Thoracic aorta (tissue), 2 donors: ENCODE results near the gene SSX2IP. TPM values are rescaled to one million over a fixed set of nuclear protein-coding genes. Genes with fewer than 3 reads are reported as not detected.

Experiments
- ATAC-seq: fragments of 150-250 bp; one replicate; pipeline ENCODE4 v1.8.0; 2017; ENCODE audit warnings: low read depth; ENCODE audit not compliant: insufficient number of reproducible peaks, low FRiP score
- DNase-seq: peaks from one replicate; pipeline ENCODE4 v3.0.0-alpha.2; 2020; ENCODE audit warnings: low spot score
- H3K27ac ChIP-seq, 2 donors: fragments of 200-600 bp; sonication (generic); 1 replicate in 1 of 2; 2 replicates in 1 of 2; pipeline ENCODE4 v1.5.1; 2016; ENCODE audit warnings: mild to moderate bottlenecking in 2 of 2, moderate library complexity in 2 of 2
- H3K27me3 ChIP-seq: fragments of 200-600 bp; sonication (generic); replicated peaks from 2 replicates; pipeline ENCODE4 v1.6.0; 2016; ENCODE audit warnings: mild to moderate bottlenecking; ENCODE audit not compliant: insufficient read depth
- H3K36me3 ChIP-seq: fragments of 200-600 bp; sonication (generic); one replicate; pipeline ENCODE4 v1.5.1; 2016
- H3K4me1 ChIP-seq, 2 donors: fragments of 200-600 bp; sonication (generic); 1 replicate in 1 of 2; 2 replicates in 1 of 2; pipeline versions ENCODE4 v1.5.1 to v1.6.0; 2016; ENCODE audit warnings: low read depth in 2 of 2, mild to moderate bottlenecking in 1 of 2; ENCODE audit not compliant: control insufficient read depth in 1 of 2
- H3K4me3 ChIP-seq: fragments of 200-600 bp; sonication (generic); 2 replicates; pipeline ENCODE4 v1.5.1; 2016; ENCODE audit warnings: mild to moderate bottlenecking
- H3K9me3 ChIP-seq: fragments of 200-600 bp; sonication (generic); 2 replicates; pipeline ENCODE4 v1.5.1; 2016
- total RNA-seq, 2 donors: library from RNA; depleted of rRNA; stranded (reverse); fragments of >200 nt; gene quantifications; one replicate each; pipeline versions ENCODE4 v1.1.0 to v1.2.3, GENCODE V29; 2016
- TF ChIP-seq, protein P1 (sequence below): fragments of 200-600 bp; sonication (generic); IDR thresholded peaks from one replicate; pipeline ENCODE4 v1.5.1; 2019; ENCODE audit warnings: antibody characterized with exemption

The SSX2IP gene
- total RNA-seq, 2 donors from 2014 or later = 6.1 to 12.3 TPM

- TF ChIP-seq, protein P1, sequence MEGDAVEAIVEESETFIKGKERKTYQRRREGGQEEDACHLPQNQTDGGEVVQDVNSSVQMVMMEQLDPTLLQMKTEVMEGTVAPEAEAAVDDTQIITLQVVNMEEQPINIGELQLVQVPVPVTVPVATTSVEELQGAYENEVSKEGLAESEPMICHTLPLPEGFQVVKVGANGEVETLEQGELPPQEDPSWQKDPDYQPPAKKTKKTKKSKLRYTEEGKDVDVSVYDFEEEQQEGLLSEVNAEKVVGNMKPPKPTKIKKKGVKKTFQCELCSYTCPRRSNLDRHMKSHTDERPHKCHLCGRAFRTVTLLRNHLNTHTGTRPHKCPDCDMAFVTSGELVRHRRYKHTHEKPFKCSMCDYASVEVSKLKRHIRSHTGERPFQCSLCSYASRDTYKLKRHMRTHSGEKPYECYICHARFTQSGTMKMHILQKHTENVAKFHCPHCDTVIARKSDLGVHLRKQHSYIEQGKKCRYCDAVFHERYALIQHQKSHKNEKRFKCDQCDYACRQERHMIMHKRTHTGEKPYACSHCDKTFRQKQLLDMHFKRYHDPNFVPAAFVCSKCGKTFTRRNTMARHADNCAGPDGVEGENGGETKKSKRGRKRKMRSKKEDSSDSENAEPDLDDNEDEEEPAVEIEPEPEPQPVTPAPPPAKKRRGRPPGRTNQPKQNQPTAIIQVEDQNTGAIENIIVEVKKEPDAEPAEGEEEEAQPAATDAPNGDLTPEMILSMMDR = no peak
- no peak for DNase-seq
- H3K4me1 ChIP-seq = no peaks in the 10 kb centered on the region
- ATAC-seq = no peak
- H3K36me3 ChIP-seq = no peaks in the 10 kb centered on the region
- no peak overlapping the region for H3K27ac ChIP-seq
- H3K9me3 ChIP-seq = no peaks in the 10 kb centered on the region
- no peak overlapping the region for H3K4me3 ChIP-seq
- H3K27me3 ChIP-seq = no peaks in the 10 kb centered on the region
These were observed 78.5 kb downstream of the SSX2IP start for GRCh38 chr1:84611796-84612195.

DNA sequence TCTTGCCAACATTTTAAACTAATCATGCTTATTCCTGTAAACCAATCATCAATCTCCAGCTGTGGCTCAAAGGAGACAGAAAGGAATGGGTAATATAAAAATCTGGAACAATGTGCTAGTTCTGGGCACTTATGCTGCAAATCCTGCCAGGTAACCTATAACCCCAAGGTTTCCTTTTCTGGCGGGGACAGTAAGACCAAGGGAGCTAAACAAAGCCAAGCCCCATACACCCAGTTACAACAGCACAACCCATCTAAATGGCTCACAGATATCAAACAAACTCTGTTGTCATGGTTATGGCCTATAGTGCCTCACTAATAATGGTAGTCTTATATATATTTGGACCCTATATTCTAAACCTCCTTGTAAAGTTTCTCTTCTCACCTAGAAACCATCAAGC, 79.2 kb downstream of the SSX2IP start:
- no peak overlapping the region for H3K27ac ChIP-seq
- no peaks in the 10 kb centered on the region for H3K4me1 ChIP-seq
- H3K27me3 ChIP-seq = no peaks in the 10 kb centered on the region
- H3K36me3 ChIP-seq = no peaks in the 10 kb centered on the region
- TF ChIP-seq, protein P1 = no peak
- ATAC-seq (no peak), DNase-seq (no peak)
- H3K4me3 ChIP-seq = no peak overlapping the region
- no peaks in the 10 kb centered on the region for H3K9me3 ChIP-seq

DNA sequence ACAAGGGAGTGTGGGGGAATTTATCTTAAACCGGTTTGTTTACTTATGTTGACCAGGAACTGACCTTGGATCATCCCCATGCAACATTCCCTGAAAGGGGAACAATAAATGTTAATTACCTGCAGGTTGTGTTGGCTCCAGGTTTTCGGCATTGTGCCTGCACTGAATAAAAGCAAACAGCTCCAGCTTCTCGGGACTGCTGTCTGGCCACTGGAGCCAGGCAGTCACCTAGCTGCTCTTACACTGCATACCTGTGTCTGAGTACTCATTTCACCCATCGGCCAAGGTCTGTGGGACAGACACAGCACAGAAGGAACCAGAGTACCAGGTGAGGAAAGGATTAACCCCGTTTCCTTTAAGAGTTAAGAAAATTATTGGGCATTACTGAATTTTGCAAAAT, 83.3 kb downstream of the SSX2IP start:
- no peak for DNase-seq
- Histone ChIP-seq H3K36me3 (no peaks in the 10 kb centered on the region), H3K27ac (no peak overlapping the region), H3K27me3 (no peaks in the 10 kb centered on the region), H3K9me3 (no peaks in the 10 kb centered on the region), H3K4me1 (peaks cover 0 to 20% of the 10 kb centered on the region in 2 donors), H3K4me3 (no peak overlapping the region)
- ATAC-seq = no peak
- TF ChIP-seq, protein P1 = no peak

GRCh38 chr1:84605157-84605556, 85.1 kb downstream of the SSX2IP start:
- Histone ChIP-seq H3K36me3 (no peaks in the 10 kb centered on the region), H3K4me1 (peaks cover 3 to 25% of the 10 kb centered on the region in 2 donors), H3K9me3 (no peaks in the 10 kb centered on the region), H3K27me3 (no peaks in the 10 kb centered on the region), H3K27ac (peak overlapping the region; percentile 85 to 88), H3K4me3 (no peak overlapping the region)
- TF ChIP-seq, protein P1 = no peak
- DNase-seq = no peak
- ATAC-seq = no peak

- peak overlapping the region; percentile 62 for H3K4me3 ChIP-seq
- peak overlapping the region; percentile 85 to 88 for H3K27ac ChIP-seq
- H3K36me3 ChIP-seq = no peaks in the 10 kb centered on the region
- no peaks in the 10 kb centered on the region for H3K27me3 ChIP-seq
- TF ChIP-seq, protein P1 = peak; percentile 77
- ATAC-seq (peak; percentile 93), DNase-seq (peak; percentile 19)
- H3K9me3 ChIP-seq = no peaks in the 10 kb centered on the region
- peaks cover 9 to 35% of the 10 kb centered on the region in 2 donors for H3K4me1 ChIP-seq
These were observed 86.1 kb downstream of the SSX2IP start for GRCh38 chr1:84603941-84604830.
